SIG-M5 (cell line): ENCODE measurements around the gene SEMA3B.
A peak's percentile ranks its signal among the peaks of the same experiment; 100 is the strongest.
"Not testable (repeated sequence)": the region's sequence is repeated elsewhere in the genome, so short reads cannot be mapped to it uniquely, and the experiment has no call there.

Experiments used
- DNase-seq: peaks from one replicate; lab custom pipeline; 2025; lab: John Stamatoyannopoulos, UW

Gene SEMA3B

DNA sequence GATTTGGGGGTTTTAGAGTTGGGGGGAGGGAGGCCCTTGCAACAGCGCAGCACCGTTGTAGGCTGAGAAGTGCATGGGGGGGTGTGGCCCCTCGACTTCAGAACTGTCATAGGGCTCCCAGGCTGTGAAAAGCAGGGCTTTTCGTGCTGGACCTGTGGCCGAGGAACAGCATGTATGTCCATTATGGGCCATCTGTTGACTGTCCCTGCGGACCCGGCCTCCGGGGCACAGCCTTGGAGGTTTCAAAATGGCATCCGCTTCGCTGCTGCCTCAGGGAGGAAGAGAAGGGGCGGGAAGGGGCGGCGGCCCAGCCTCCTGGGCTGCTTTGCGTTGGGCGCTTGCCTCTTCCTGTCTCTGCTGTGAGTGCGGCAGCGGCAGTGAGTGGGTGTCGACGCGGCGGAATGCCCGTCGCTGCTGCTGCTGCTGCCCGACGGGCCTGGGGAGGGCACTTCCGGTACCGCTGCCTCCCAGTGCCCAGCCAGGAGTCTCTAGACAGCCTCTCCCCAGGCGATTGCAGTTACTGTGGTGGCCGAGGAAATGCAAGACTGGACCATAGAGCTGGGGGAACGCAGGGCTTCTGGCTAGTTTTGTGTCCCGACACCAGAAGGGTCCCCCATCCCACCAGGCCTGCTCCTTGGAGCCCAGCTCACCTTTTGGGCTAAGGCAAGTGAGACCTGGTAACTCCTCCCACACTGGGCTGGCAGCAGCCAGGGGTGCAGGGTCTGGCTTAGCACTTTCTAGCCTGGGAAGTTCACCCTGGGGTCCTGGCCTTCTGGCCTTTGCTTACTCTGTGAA is 31.0 kb upstream of the SEMA3B start:
- DNase-seq: no peak

DNA sequence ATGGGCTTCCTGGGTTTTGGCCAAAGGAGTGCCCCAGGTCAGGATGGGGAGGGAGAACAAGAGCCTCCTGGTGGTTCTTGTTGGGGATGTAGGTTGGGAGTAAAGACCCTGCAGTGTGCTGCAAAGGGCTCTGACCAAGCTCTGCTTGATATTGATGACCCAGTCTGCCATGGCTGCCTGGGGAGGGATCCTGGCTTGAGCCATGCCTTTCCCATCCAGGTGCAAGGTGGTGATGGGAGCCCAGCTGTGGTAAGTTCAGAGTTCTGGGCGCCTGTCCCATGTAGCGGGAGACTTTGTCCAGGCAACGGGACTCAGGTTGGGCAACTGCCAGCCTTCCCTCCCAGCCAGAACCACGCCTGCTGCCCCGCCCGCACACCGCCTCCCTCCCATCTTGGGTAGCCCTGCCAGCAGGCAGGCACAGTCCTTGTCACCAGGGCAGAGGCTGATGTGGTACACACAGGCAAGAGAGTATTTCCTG is 30.4 kb upstream of the SEMA3B start:
- no peak for DNase-seq

DNA sequence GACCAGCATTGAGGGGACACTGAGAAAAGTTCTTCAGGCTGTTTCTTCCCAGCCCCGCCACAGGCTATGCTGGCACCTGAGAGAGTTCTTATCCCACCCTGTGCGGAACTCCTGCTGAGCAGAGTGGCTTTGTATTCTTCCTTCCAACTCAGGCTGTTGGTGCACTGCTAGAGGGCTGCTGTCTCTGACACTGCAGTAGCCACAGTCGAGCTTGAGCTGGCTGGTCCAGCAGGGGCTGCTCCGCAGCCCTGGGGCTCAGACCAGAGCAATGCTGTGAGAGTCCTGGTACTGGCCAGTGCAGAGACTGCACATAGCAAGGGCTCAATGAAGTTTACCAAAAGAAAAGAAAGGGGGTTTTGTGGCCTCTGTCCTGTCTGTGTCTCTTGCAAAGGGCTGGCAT is 29.3 kb upstream of the SEMA3B start:
- no peak for DNase-seq

DNA sequence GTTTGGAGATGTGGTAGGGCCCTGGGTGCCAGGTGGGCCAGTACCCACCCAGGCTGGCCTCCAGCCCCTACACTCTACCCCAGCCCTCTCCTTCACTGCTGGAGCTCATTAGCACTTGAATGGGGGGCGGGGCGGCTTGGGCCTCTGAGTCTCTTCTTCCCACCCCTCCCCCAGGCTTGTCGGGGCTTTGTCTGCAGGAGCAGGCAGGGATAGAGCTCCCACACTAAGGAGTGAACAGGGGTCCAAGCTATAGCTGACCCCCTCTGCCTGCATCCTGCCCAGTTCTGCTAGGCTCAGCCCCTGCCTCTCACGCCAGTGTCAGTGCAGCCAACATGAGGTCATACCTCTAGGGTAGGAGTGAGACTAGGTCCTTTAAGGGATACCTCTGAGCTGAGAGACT is 27.8 kb upstream of the SEMA3B start:
- DNase-seq: no peak

DNA sequence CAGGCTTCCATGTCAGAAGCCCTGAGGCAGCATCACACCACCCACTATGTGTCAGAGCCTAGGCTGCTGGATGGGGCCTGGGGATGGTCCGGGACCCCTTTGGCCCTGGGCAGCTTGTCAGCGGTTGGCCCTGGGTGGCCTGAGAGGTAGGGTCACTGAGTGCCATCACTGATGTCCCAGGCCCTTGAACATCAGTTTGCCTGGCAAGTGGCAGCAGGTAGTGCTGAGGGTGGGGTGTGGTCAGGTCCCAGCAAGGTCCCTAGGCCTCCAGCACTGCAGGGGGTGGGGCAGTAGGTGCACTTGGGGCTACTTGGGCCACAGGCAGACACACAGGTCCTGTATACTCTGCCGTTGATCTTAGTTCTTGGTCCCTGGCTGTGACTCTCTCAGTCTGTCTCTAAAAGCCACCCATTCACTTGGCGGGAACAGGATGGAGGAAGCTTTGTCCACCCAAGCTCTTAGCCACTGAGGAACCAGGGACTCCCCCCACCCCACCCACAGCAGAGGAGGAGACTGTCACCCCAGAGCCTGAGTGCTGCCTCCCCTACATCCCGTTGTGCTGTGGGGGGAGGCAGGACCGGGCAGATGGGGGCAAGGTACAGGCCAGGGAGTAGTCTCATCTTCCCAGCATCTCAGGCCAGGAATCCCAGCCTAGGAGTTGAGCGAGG is 27.1 kb upstream of the SEMA3B start:
- DNase-seq: no peak

DNA sequence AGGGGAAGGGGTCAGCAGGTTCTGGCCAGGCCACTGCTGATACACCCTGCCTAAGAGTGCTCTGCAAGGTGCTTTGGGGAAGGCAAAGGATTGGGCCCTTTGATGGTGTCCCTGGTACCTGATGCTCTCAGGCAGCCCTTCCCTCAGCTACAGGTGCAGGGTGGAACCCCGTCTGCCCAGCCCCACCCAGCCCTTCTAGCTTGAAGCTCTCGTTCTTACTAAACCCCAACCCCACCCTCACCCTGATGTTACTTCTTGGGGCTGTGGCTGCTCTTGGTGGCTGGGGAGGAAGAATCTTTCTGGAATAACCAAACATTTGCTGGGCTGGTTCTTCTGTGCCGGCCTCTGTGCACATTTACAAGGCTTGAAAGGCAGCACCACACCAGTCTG is 26.6 kb upstream of the SEMA3B start:
- DNase-seq: no peak

DNA sequence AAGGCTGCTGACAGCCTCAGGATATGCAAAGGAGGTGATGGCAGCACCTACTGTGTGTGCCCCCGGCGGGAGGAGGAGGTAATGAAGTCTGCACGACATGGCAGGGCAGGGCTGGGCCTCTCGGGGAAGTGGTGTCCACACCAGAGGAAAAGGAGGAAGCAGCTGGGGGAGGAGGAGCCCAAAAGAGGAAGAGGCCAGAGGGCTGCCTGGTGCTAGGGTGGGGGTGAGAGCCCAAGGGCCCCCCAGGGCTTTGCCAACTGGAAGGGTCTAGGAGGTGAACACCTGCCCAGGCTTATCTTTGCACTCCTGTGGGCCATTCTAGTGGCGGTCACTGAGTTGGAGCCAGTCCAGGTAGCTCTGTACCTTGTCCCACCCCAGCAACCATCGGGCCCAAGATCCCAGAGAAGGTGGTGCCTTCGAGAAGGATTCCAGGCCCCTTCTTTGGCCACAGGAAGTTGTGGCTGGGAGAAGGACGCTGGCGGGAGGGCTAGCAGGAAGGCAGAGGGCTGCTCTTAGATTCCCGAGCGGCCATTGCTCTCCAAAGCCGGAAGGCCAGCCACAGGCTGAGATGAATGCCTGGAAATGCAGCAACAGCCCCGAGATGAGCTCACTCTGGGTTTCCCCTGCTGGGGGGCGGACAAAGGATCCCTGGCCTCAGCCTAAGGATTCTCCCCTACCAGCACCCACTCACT is 25.9 kb upstream of the SEMA3B start:
- DNase-seq: peak; percentile 54

DNA sequence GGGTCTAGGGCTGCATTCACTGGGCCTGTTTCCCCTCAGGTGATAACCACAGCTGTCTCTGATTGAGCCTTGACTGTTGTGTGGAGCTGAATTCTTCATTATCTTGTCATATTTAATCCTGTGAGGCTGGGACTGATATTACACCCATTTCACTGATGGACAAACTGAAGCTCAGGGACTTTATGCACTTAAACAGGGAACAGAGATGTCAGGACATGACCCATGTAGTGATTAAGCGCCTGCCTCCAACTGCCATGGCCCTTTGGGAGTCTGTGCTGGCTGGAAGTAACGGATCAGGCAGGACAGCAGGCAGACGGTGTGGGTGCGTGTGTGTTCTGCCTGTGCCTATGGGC is 25.4 kb upstream of the SEMA3B start:
- no peak for DNase-seq

DNA sequence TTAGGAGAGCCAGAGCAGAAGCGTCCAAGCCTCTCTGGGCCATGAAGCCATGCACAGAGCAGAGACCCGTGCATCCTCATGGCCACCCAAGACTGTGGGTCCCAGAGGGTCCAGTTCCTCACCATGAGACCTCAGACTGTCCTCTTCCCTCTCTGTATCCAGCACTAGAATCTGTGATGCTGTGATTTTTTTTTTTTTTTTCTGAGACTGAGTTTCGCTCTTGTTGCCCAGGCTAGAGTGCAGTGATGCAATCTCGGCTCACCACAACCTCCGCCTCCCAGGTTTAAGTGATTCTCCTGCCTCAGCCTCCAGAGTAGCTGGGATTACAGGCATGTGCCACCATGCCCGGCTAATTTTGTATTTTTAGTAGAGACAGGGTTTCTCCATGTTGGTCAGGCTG is 24.1 kb upstream of the SEMA3B start:
- not testable (repeated sequence) for DNase-seq

DNA sequence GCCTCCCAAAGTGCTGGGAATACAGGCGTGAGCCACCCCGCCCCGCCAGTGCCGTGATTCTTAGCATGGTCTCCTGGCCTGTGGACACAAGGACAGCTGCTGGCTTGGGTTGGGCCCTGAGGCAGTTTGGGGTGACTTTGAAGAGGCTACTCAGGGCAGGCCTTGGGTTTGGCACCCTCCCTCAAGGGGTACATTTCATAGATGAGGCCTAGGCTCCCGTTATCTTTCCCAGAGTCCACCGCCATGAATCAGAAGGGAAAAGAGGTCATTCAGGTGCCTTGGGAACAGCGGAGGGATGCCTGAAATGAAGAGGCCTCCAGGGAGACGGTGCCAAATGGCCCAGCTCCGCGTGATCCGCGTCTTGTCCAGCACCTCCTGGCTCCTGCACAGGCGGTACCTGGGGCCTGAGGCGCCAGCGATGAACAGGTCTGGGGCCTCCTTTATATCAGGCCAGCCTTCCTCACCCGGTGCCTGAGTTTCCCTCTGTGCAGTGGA is 23.6 kb upstream of the SEMA3B start:
- no peak for DNase-seq

DNA sequence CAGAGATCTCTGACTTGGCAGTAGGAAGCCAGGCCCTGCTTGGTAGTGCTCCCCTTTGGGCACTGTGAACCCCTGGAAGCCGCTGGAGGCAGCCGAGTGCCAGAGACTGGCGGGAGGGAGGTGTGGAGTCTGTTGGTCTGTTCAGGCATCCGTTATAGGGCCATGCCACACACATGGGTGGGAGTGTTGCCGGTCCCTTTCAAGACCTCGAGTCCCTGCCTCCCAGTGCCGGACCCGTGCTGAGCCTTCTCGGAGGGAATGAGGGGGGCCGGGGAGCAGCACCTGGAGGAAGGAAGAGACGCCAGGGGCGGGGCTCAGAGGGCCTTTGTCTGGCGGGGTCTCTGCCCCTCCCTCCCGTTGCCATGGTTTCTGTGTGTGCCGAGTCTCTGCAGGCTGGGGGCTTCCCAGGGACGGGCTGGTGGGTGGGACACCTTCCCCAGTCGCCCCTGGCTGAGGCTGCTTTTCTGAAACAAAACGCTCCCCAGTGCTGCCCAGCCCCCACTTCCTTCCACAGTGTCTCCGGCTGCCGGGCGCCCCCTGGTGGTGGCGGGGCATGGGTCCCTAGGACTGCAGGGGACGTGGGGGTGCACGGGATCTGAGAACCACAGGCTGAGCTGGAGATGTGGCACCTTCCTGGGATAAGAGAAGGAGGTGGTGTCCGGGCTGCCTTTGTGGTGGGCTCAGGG is 23.0 kb upstream of the SEMA3B start:
- DNase-seq: no peak

DNA sequence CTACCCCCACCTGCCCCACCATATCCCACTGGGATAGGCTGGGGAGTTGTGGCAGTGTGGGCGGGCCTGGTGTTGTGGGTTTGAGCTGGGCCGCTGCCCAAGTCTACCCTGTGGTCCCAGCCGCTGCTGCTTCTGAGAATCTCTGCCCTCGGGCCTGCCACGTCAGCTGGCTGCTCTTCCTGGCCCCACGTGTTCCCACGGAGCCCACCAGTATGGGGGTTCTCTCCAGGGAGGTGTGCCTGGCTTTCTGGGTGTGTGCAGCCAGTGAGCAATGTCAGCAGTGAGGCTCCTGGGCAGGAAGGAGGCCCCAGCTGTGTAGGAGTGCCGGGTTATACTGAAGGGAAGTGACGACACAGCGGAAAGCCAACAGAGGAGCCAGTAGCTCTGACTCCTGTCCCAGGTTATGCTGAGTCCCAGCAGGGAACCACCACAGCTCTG is 22.4 kb upstream of the SEMA3B start:
- peak; percentile 47 for DNase-seq

DNA sequence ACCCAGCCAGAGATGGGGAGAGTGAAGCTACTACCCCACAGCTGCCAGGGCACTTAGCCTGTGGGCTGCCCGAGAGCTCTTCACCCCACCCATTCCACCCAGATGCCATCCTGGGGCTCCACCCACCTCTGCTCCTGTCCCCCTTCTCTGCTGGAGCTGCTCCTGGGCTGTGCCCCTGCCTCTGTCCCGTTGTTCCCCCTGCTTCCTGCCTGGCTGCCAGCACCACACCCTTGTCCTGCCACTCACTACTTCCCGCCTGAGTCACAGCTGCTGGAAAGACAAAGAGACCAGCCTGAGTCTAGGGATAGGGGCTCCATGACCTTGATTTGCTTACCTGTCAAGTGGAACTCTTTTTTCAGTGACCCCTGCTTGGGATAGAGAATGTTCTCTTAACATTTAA is 20.6 kb upstream of the SEMA3B start:
- no peak for DNase-seq

DNA sequence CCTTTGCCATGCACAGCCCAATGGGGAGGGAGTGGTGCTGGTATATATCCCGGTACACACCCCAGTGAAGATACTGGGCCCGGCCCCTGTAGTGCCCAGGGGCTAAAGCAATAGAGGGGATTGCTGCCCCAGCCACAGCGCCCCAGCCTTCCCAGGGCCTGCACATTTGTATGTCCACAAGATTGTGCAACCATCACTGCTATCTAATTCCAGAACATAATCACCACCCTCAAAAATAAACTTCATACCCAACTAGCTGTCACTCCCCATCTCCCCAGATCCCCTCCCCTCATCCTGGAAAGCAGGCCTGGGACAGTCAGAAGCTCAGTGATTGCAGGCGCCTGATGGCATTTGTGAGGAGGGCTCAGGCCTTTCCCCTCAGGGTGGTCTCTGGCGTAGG is 19.5 kb upstream of the SEMA3B start:
- no peak for DNase-seq

DNA sequence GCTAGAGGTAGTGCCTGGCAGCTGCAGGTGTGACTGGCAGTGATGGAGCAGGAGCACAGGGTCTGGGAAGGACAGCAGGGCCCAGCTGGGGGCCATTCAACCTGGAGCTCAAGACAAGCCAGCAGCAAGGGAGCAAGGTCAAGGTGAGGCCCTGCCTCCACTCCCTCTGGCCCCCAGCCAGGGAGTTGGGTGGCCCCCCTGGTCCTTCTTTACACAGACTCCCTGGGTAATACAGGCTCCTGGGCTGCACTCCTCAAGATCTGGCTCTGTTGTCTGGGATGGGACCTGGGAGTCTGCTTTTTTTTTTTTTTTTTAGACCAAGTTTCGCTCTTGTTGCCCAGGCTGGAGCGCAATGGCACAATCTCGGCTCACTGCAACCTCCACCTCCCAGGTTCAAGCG is 18.4 kb upstream of the SEMA3B start:
- DNase-seq: no peak

DNA sequence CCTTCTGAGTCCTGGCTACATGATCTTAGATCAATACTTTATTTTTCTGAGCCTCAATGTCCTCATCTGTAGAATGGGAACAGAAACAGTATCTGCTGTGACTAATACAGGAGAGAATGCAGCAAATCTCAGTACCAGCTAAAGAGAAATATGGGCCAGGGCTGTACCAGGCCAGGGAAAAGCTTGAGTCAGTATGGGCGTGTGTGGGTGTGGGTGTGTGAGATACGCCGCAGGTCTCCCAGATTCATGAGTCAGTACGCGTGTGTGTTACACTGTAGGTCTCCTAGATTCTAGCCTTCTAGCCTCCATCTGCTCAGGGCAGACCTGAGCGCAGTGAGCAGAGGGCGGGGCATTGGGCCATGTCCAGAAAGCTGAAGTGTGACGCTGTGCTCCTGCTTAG is 17.7 kb upstream of the SEMA3B start:
- no peak for DNase-seq

DNA sequence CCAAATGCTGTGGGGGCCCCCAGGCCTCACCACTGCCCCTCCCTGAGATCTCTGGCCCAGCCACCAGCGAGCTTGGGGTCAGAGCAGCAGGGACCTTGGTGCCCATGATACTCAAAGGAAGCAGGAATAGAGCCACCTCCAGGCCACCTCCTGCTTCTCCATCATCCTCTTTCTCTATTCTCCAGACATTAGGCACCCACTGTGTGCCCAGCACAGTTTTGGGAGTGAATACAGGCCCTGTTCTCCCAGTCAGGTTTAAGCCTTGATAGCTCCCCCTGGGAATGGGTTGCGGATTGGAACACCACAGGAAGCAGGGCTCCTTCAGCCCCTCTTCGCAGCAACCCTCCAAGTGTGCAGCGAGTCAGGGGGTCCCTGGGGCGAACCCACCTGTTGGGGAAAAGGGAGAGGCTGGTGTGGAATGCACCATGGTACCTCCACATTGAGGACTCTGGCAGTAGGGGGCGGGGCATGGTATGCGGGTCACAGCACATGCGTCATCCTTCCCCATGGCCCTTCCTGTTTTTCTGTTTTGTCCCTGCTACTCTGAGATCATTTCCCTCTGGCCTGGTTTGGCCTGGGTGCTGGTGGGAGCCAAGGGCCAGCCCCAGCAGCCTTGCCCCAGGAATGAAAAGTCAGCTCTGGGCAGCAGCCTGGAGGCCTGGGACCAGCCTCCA is 14.2 kb upstream of the SEMA3B start:
- DNase-seq: no peak

DNA sequence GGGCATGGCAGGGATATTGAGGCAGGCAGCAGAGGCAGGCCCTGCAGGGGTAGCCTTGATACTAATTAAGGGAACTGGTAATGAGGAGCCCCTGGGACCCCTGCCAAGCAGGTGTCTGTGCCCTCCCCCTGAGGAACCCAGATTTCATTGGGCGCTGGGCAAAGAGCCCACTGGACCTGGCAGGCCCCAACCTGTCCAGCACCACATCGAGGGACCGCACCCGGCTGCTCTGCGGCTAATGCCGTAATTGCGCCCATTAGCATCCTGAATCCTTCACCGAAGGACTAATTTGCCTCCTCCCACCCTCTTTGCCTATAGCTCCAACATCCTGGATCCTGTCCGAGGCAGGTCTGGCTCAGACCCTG is 13.7 kb upstream of the SEMA3B start:
- no peak for DNase-seq

DNA sequence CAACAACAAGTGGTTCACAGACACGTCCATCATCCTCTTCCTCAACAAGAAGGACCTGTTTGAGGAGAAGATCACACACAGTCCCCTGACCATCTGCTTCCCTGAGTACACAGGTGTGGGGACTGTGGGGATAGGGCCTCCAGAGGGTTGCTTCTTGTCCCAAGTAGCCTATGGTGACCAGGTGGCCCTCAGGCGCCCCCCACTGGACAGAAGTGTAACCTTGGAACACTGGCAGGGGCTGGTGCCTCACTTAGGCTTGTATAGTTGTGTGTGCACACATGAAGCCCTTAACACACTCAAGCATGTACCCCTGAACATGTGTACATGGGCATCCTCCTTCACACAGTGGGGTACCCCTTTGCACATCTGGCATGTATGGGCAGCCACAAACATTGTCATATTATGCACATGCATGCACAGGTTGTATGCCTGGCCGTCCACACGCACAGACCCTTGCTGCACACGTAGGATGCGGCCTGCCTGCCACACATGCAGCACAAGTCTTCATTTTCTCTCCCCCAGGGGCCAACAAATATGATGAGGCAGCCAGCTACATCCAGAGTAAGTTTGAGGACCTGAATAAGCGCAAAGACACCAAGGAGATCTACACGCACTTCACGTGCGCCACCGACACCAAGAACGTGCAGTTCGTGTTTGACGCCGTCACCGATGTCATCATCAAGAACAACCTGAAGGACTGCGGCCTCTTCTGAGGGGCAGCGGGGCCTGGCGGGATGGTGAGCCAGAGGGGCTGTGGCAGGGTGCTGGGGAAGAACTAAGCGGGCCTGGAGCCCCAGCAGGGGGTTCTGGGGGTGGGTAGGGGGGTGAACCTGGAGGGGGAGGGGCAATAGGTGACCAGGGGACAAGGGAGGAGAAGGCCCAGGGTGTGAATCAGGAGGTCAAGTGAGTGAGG is 11.7 kb upstream of the SEMA3B start:
- no peak for DNase-seq

DNA sequence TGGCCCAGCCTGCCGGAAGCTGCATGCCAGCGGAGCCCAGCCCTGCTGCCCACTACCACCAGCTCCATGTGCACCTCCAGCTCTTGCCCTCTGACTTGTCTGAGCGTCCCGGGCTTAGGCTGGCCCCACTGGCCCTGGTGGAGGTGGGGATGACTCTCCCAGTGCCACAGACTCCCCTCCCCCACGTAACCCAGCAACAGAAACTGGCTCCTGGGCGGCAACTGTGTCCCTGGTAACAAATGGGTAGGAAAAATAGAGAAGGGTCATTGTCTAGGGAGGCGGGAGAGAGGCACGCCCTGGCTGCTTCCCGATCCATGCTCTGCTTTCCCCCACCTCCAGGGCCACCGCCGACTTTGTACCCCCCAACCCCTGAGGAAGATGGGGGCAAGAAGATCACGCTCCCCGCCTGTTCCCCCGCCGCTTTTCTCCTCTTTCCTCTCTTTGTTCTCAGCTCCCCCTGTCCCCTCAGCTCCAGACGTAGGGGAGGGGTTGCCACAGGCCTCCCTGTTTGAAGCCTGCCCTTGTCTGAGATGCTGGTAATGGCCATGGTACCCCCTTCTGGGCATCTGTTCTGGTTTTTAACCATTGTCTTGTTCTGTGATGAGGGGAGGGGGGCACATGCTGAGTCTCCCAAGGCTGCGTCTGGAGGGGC is 10.8 kb upstream of the SEMA3B start:
- no peak for DNase-seq
